ENCODE data around the gene BACE1.
"Not testable (repeated sequence)": the region's sequence is repeated elsewhere in the genome, so short reads cannot be mapped to it uniquely, and the experiment has no call there.

Gene BACE1

GRCh38 chr11:117272175-117272574 is 43.9 kb downstream of the BACE1 start:
- DNase-seq: not testable (repeated sequence)

GRCh38 chr11:117271208-117271607 is 44.8 kb downstream of the BACE1 start:
- no peak for DNase-seq

- DNase-seq: no peak
These were observed 46.2 kb downstream of the BACE1 start for GRCh38 chr11:117269856-117270255.

- no peak for DNase-seq
These were observed 50.3 kb downstream of the BACE1 start for GRCh38 chr11:117265745-117266144.

- not testable (repeated sequence) for DNase-seq
These were observed 51.3 kb downstream of the BACE1 start for GRCh38 chr11:117264624-117265323.

- no peak for DNase-seq
These were observed 56.6 kb downstream of the BACE1 start for GRCh38 chr11:117259417-117259816.

GRCh38 chr11:117258576-117258975 is 57.5 kb downstream of the BACE1 start:
- DNase-seq: no peak

GRCh38 chr11:117256573-117256972 is 59.5 kb downstream of the BACE1 start:
- DNase-seq: no peak

GRCh38 chr11:117255966-117256365 is 60.1 kb downstream of the BACE1 start:
- no peak for DNase-seq

- no peak for DNase-seq
These were observed 64.5 kb downstream of the BACE1 start for GRCh38 chr11:117251506-117251905.

GRCh38 chr11:117249571-117249970 is 66.5 kb downstream of the BACE1 start:
- no peak for DNase-seq

GRCh38 chr11:117248341-117248740 is 67.7 kb downstream of the BACE1 start:
- DNase-seq: no peak

GRCh38 chr11:117239295-117239694 is 76.8 kb downstream of the BACE1 start:
- no peak for DNase-seq

GRCh38 chr11:117238221-117238620 is 77.8 kb downstream of the BACE1 start:
- no peak for DNase-seq
